ENCODE results near the gene HNRNPUL1.
A peak's percentile ranks its signal among the peaks of the same experiment; 100 is the strongest.
"Not testable (repeated sequence)": the region's sequence is repeated elsewhere in the genome, so short reads cannot be mapped to it uniquely, and the experiment has no call there.

HNRNPUL1 gene

DNA sequence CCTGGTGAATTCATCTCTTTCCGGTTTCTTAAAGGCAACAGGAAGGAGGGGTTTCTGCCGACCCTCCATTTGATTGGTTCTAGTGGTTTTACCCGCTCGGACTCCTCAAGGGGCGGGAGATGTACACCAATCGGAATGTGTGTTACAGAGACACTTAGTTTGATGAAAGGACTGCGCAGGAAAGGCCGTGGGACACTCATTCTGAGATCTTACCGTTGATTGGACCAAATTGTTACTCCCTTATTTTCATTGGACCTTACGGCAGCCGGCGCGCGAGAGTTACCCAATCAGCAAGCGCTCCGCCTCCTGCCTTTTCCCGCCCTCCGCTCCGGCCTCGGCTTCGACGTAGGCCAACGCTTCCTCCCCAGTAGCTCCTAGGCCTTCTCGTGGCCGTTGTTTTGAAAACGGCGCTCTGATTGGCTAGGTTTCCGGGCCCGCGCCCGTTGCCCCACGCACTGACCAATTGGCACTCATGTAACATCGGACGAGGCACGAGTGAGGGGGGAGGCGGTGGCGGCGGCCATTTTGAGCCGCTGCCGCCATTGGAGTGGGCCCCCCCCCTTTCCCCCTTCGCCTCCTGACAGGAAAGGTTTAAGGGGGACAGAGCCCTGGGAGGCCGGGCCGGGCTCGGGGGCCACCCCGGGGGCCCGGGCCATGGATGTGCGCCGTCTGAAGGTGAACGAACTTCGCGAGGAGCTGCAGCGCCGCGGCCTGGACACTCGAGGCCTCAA lies at the start of gene HNRNPUL1:
Gene HNRNPUL1 (plus strand): TSS at position 523 of the 731 bp plus-strand sequence. CDS start 132 bp downstream, at position 655.
- peak; percentile 99 for DNase-seq

- DNase-seq = no peak
Observed at GRCh38 chr19:41217741-41218140, 46.4 kb upstream of the HNRNPUL1 start.

DNA sequence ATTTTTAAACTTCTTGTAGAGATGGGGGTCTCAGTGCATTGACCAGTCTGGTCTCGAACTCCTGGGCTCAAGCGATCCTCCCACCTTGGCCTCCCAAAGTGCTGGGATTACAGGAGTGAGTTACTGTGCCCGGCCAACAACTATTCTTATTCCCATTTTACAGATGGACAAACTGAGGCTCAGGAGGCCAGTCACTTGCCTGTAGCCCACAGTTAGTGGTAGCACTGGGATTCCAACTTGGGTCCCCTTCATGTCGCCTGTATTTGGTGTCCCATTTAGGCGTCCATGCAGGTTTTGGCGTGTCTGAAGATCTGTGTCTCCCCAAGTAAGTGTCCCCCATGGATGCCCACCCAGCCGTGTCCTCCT lies 45.9 kb upstream of the HNRNPUL1 start:
- DNase-seq = no peak

- no peak for DNase-seq
Observed at GRCh38 chr19:41218615-41219507, 45.3 kb upstream of the HNRNPUL1 start, which contains the start of gene AXL. TSS of gene AXL (plus strand) at chr19:41219223. CDS start at chr19:41219393, 170 bp downstream.

- no peak for DNase-seq
Observed at GRCh38 chr19:41219924-41220567, 44.1 kb upstream of the HNRNPUL1 start.

GRCh38 chr19:41220811-41221210 lies 43.4 kb upstream of the HNRNPUL1 start:
- no peak for DNase-seq

DNA sequence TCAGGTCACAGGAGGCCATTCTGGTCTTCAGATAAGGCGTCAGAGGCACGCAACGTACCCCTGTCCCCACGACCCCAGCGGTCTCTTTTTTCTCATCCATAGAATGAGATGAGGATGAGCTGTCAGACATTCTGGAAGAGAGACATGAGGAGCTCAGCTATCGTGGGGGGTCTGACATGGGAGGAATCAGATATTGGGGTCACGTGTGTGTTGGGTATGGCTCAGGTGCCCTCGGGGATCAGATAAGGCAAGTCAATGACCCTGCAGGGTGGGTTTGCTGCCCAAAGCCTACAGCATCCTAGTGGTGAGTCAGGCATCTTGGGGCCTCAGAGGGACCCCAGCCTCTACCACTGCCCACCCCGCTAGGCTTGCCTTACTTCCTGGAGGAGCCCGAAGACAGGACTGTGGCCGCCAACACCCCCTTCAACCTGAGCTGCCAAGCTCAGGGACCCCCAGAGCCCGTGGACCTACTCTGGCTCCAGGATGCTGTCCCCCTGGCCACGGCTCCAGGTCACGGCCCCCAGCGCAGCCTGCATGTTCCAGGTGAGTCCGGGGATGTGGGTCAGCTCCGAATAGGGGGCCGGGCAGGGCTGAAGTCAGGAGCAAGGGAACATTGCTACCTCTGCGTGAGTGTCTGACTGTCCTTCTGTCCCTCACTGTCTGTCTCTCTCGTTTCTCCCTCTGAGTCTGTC lies 42.5 kb upstream of the HNRNPUL1 start:
- no peak for DNase-seq

DNA sequence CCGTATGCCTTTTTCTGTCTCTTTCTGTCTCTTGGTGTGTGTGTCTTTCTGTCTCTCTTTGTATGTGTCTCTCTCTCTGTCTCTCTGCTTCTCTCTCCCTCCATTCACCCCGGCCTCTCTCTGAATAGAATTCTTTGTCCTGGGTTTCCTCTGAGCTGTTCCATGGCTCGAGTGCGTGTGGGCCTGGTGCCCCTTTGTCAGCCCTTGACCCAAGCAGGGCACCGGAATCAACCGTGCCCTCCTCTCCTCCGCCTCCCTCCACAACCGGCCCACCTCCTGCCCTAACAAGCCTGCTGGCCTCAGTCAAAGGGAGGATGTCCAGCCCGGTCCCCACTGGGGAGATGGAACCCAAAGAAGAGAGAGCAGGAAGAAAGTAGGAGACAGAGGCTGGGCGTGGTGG lies 41.9 kb upstream of the HNRNPUL1 start:
- no peak for DNase-seq

- no peak for DNase-seq
Observed at GRCh38 chr19:41223431-41224234, 40.5 kb upstream of the HNRNPUL1 start.

DNA sequence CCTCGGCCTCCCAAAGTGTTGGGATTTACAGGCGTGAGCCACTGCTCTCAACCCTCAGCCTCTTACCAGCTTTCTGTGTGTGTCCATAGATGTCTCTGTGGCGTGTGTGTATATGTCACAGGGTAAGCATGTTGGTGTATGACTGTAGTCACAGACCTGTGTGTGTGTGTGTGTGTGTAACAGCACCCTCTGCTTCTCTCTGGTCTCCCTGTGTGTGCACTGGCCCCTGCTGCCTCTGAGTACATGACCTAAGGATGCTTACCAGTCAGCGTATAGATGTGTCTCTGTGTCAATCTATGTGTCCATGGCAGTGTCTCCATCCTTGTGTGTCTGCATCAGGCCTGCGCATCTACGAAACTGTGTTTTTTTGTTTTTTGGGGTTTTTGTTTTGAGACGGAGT lies 39.5 kb upstream of the HNRNPUL1 start:
- DNase-seq = no peak

DNA sequence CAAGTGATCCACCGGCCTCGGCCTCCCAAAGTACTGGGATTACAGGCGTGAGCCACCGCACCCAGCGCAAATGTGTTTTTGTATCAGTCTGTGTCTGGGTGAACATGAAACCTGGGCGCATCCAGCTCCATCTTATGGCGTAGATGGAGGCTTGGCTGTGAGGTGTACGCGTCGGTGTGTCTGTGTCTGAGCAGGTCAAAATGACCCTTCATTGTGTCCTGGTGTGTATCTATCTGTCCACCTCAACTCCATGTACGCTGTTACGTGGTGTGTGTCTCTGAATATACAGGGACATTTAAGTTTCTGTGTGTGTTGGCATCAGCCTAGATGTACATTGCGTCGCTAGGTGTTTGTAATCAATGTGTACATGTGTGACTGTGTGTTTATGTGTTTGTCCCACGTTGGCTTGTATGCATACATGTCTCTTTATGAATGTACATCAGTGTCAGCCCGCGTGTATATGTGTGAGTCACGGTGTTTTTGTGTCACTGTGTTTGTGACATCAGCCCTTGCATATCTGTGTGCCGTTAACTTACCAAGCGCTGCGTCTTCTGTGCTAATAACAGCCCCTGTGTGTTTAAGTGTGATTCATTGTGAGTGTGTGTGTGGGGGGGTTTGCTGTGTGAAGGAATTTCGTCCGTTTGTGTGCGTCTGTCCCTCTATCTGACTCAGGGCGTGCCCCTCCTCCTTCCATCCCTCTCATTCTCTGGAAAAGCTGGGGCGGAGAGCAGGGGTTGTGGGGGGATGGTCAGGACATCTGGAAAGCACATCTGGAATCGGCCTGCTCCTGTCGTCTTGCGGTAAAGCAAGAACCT lies 38.7 kb upstream of the HNRNPUL1 start:
- DNase-seq = peak; percentile 23

DNA sequence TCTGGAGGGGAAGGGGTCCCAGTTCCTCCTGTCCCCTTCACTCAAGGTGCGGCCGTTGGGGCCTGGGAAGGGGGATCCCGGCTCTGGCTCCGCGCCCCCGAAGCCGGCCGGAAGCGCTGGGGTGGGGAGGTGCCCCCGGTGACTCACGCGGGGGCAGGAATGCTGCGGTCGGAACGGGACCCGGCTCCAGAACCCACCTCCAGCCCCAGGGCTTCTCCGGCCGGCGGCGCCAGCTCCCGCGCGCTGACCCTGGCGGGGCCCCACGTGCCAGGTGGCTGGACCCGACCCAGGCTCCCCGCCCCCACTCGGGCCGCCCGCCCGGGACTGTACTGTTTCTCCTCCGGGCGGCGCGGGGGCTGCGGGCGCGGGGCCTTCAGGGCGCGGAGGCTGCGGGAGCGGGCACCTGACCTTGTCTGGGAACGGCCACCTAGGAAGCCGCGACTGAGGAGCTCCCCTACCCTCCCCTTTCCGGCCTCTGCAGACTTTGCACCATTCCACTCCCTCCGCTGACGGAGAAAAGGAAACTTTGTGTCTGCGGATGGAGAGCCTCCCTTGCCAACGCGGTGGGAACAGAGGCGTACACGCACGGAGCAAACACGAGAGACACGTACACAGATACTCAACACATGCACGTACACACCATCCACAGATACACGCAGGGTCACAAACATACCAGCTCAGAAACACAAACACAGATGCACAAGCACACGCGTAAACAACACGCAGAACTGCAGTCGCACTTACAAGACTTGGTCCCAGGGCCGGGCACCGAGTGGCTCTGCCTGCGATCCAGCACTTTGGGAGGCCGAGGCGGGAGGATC lies 37.9 kb upstream of the HNRNPUL1 start:
- DNase-seq = peak; percentile 27

- DNase-seq = no peak
Observed at GRCh38 chr19:41226874-41227390, 37.2 kb upstream of the HNRNPUL1 start.

GRCh38 chr19:41228486-41228885 lies 35.7 kb upstream of the HNRNPUL1 start:
- no peak for DNase-seq

- DNase-seq = not testable (repeated sequence)
Observed at GRCh38 chr19:41229338-41229737, 34.8 kb upstream of the HNRNPUL1 start.

- no peak for DNase-seq
Observed at GRCh38 chr19:41230067-41230857, 33.9 kb upstream of the HNRNPUL1 start.

- DNase-seq = no peak
Observed at GRCh38 chr19:41232686-41233085, 31.5 kb upstream of the HNRNPUL1 start.

DNA sequence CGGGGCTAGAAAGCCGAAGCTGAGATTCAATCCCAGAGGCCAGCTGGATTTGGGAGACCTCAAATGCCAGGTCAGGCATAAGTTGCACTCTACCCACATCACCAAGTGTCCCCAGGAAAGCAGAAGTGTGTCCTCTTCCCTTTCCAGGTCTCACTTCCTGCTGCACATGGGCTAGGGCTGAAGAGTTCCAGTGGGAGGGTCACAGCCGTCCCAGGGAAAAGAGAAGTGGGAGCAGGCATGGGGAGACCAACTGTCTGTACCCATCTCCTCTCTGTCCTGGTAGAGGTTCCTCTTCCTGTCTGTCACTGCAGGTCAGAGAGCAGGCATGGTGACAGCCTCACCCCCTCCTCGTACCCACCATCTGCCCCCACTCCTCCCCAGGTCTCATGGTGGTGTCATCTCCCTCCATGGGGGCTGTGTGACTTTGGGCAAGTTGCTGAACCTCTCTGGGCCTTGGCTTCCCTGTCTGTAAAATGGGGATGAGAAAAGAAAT lies 30.4 kb upstream of the HNRNPUL1 start:
- DNase-seq = no peak
